Activated naive CD4-positive, alpha-beta T cell treated with anti-CD3 and anti-CD28 coated beads, Interleukin-2, amount 10 ng/mL, durations not matched to agents 7 days and 5 days (primary cell): ENCODE measurements around the gene VAMP3.

Experiments used
- CTCF ChIA-PET: fragments of 350-600 bp; sonication (Branson Sonifier 250); formaldehyde crosslinking; loops from one replicate; lab custom pipeline; 2021; ENCODE audit warnings: antibody characterized with exemption; lab: Charles Lee
- DNase-seq: peaks from one replicate; pipeline ENCODE4 v3.0.0-alpha.2; 2020
- H3K27ac Mint-ChIP-seq: one replicate; pipeline ENCODE4 v1.8.0; 2021; ENCODE audit warnings: mild to moderate bottlenecking, moderate library complexity, mixed read lengths
- H3K27me3 Mint-ChIP-seq: one replicate; pipeline ENCODE4 v1.8.0; 2021; ENCODE audit warnings: mild to moderate bottlenecking, mixed read lengths
- H3K36me3 Mint-ChIP-seq: one replicate; pipeline ENCODE4 v1.8.0; 2021; ENCODE audit warnings: mixed read lengths
- H3K4me1 Mint-ChIP-seq: one replicate; pipeline ENCODE4 v1.8.0; 2021; ENCODE audit warnings: mixed read lengths
- H3K4me3 Mint-ChIP-seq: one replicate; pipeline ENCODE4 v1.8.0; 2021; ENCODE audit warnings: mild to moderate bottlenecking, moderate library complexity, mixed read lengths
- H3K9me3 Mint-ChIP-seq: one replicate; pipeline ENCODE4 v1.8.0; 2021; ENCODE audit warnings: mixed read lengths

VAMP3 gene

GRCh38 chr1:7751174-7751573 lies 19.9 kb upstream of the VAMP3 start:
- peaks cover 13% of the 10 kb centered on the region for H3K27me3 Mint-ChIP-seq

GRCh38 chr1:7752512-7753417 lies 18.3 kb upstream of the VAMP3 start:
- Mint-ChIP-seq H3K4me3 (no peak overlapping the region), H3K27me3 (peaks cover 13% of the 10 kb centered on the region), H3K36me3 (no peaks in the 10 kb centered on the region), H3K9me3 (no peaks in the 10 kb centered on the region), H3K27ac (no peak overlapping the region), H3K4me1 (peaks cover 13% of the 10 kb centered on the region)
- CTCF ChIA-PET: interaction anchor here (0.6 to 7.5 kb wide), 24 partner anchors 9 to 167 kb away, joined by 3 to 297 read pairs (median 4); partner anchors contain the start of gene VAMP3
- peak; percentile 62 for DNase-seq

More at GRCh38 chr1:7751174-7751573, 19.9 kb upstream of the VAMP3 start:
- CTCF ChIA-PET: interaction anchor here (2.0 to 7.5 kb wide), 2 partner anchors 9 to 82 kb away, joined by 11 to 297 read pairs; no protein-coding TSS in a partner anchor
- Mint-ChIP-seq H3K9me3 (no peaks in the 10 kb centered on the region), H3K4me3 (no peak overlapping the region), H3K36me3 (no peaks in the 10 kb centered on the region), H3K4me1 (peaks cover 13% of the 10 kb centered on the region), H3K27ac (no peak overlapping the region)
- no peak for DNase-seq

- no peak overlapping the region for H3K27ac Mint-ChIP-seq
- peaks cover 10% of the 10 kb centered on the region for H3K27me3 Mint-ChIP-seq
- no peak overlapping the region for H3K4me3 Mint-ChIP-seq
- DNase-seq: no peak
- H3K36me3 Mint-ChIP-seq: no peaks in the 10 kb centered on the region
- CTCF ChIA-PET: interaction anchor here (0.7 to 7.5 kb wide), 14 partner anchors 8 to 187 kb away, joined by 3 to 297 read pairs (median 7); partner anchors contain the start of genes TNFRSF9 and VAMP3
- peaks cover 13% of the 10 kb centered on the region for H3K4me1 Mint-ChIP-seq
- H3K9me3 Mint-ChIP-seq: no peaks in the 10 kb centered on the region
These were observed 17.5 kb upstream of the VAMP3 start for GRCh38 chr1:7753641-7754040.

- H3K27ac Mint-ChIP-seq: no peak overlapping the region
- H3K9me3 Mint-ChIP-seq: no peaks in the 10 kb centered on the region
- no peak overlapping the region for H3K4me3 Mint-ChIP-seq
- no peak for DNase-seq
- H3K36me3 Mint-ChIP-seq: no peaks in the 10 kb centered on the region
- H3K4me1 Mint-ChIP-seq: peaks cover 13% of the 10 kb centered on the region
- H3K27me3 Mint-ChIP-seq: peaks cover 10% of the 10 kb centered on the region
- CTCF ChIA-PET: interaction anchor here (0.7 to 7.5 kb wide), 7 partner anchors 8 to 186 kb away, joined by 3 to 297 read pairs (median 15); partner anchors contain the start of genes TNFRSF9 and VAMP3
These were observed 16.9 kb upstream of the VAMP3 start for GRCh38 chr1:7754234-7754633.

- no peak for DNase-seq
- Mint-ChIP-seq H3K27me3 (peaks cover 5% of the 10 kb centered on the region), H3K27ac (no peak overlapping the region), H3K4me1 (peaks cover 13% of the 10 kb centered on the region), H3K9me3 (no peaks in the 10 kb centered on the region), H3K4me3 (no peak overlapping the region), H3K36me3 (no peaks in the 10 kb centered on the region)
- CTCF ChIA-PET: interaction anchor here (1.1 to 7.5 kb wide), 2 partner anchors 9 to 86 kb away, joined by 3 to 297 read pairs; no protein-coding TSS in a partner anchor
These were observed 15.6 kb upstream of the VAMP3 start for GRCh38 chr1:7755448-7755847.

- Mint-ChIP-seq H3K4me3 (no peak overlapping the region), H3K27me3 (peaks cover 13% of the 10 kb centered on the region), H3K9me3 (no peaks in the 10 kb centered on the region), H3K4me1 (no peaks in the 10 kb centered on the region), H3K27ac (no peak overlapping the region), H3K36me3 (no peaks in the 10 kb centered on the region)
- DNase-seq: no peak
- CTCF ChIA-PET: interaction anchor here (3.2 kb wide), 1 partner anchor 7 kb away, joined by 18 read pairs; no protein-coding TSS in a partner anchor
These were observed 10.9 kb upstream of the VAMP3 start for GRCh38 chr1:7760245-7760644.

GRCh38 chr1:7761103-7761502 lies 10.0 kb upstream of the VAMP3 start:
- CTCF ChIA-PET: interaction anchor here (3.2 kb wide), 1 partner anchor 8 kb away, joined by 18 read pairs; no protein-coding TSS in a partner anchor
- Mint-ChIP-seq H3K27me3 (peaks cover 17% of the 10 kb centered on the region), H3K36me3 (no peaks in the 10 kb centered on the region), H3K4me3 (no peak overlapping the region), H3K27ac (no peak overlapping the region), H3K4me1 (no peaks in the 10 kb centered on the region), H3K9me3 (no peaks in the 10 kb centered on the region)
- no peak for DNase-seq

- Mint-ChIP-seq H3K4me3 (no peak overlapping the region), H3K9me3 (no peaks in the 10 kb centered on the region), H3K36me3 (peaks cover 4% of the 10 kb centered on the region), H3K4me1 (peaks cover 10% of the 10 kb centered on the region), H3K27me3 (peaks cover 38% of the 10 kb centered on the region), H3K27ac (no peak overlapping the region)
- CTCF ChIA-PET: interaction anchor here (2.1 kb wide), 1 partner anchor 15 kb away, joined by 7 read pairs; no protein-coding TSS in a partner anchor
- DNase-seq: no peak
These were observed 3.9 kb upstream of the VAMP3 start for GRCh38 chr1:7767176-7767575.

- no peak overlapping the region for H3K27ac Mint-ChIP-seq
- DNase-seq: no peak
- H3K4me1 Mint-ChIP-seq: peaks cover 24% of the 10 kb centered on the region
- H3K36me3 Mint-ChIP-seq: peaks cover 14% of the 10 kb centered on the region
- CTCF ChIA-PET: interaction anchor here (0.7 to 2.3 kb wide), 4 partner anchors 16 to 246 kb away, joined by 3 to 15 read pairs (median 3); no protein-coding TSS in a partner anchor
- no peak overlapping the region for H3K4me3 Mint-ChIP-seq
- no peaks in the 10 kb centered on the region for H3K9me3 Mint-ChIP-seq
- H3K27me3 Mint-ChIP-seq: peaks cover 38% of the 10 kb centered on the region
These were observed 2.5 kb upstream of the VAMP3 start for GRCh38 chr1:7768583-7768982.

GRCh38 chr1:7769673-7770412 lies 1.3 kb upstream of the VAMP3 start:
- CTCF ChIA-PET: interaction anchor here (1.2 to 2.3 kb wide), 2 partner anchors 17 to 134 kb away, joined by 3 to 15 read pairs; no protein-coding TSS in a partner anchor
- peaks cover 38% of the 10 kb centered on the region for H3K27me3 Mint-ChIP-seq
- H3K9me3 Mint-ChIP-seq: no peaks in the 10 kb centered on the region
- peaks cover 29% of the 10 kb centered on the region for H3K4me1 Mint-ChIP-seq
- H3K36me3 Mint-ChIP-seq: peaks cover 21% of the 10 kb centered on the region
- no peak overlapping the region for H3K27ac Mint-ChIP-seq
- peak overlapping the region; percentile 8 for H3K4me3 Mint-ChIP-seq
- no peak for DNase-seq

- DNase-seq: no peak
- CTCF ChIA-PET: interaction anchor here (1.7 kb wide), 1 partner anchor 17 kb away, joined by 9 read pairs; no protein-coding TSS in a partner anchor
- peaks cover 29% of the 10 kb centered on the region for H3K4me1 Mint-ChIP-seq
- peak overlapping the region; percentile 80 for H3K4me3 Mint-ChIP-seq
- peaks cover 23% of the 10 kb centered on the region for H3K36me3 Mint-ChIP-seq
- H3K27me3 Mint-ChIP-seq: peaks cover 35% of the 10 kb centered on the region
- peak overlapping the region; percentile 63 for H3K27ac Mint-ChIP-seq
- no peaks in the 10 kb centered on the region for H3K9me3 Mint-ChIP-seq
These were observed 463 bp upstream of the VAMP3 start for GRCh38 chr1:7770669-7770996.

GRCh38 chr1:7771823-7772299 lies 765 bp downstream of the VAMP3 start:
- CTCF ChIA-PET: interaction anchor here (1.7 kb wide), 1 partner anchor 19 kb away, joined by 9 read pairs; no protein-coding TSS in a partner anchor
- peaks cover 29% of the 10 kb centered on the region for H3K4me1 Mint-ChIP-seq
- no peaks in the 10 kb centered on the region for H3K9me3 Mint-ChIP-seq
- peaks cover 31% of the 10 kb centered on the region for H3K27me3 Mint-ChIP-seq
- H3K27ac Mint-ChIP-seq: peak overlapping the region; percentile 82
- H3K36me3 Mint-ChIP-seq: peaks cover 29% of the 10 kb centered on the region
- DNase-seq: no peak
- peak overlapping the region; percentile 79 for H3K4me3 Mint-ChIP-seq

GRCh38 chr1:7777591-7777990 lies 6.5 kb downstream of the VAMP3 start:
- DNase-seq: no peak
- no peaks in the 10 kb centered on the region for H3K27me3 Mint-ChIP-seq
- H3K4me1 Mint-ChIP-seq: peaks cover 35% of the 10 kb centered on the region
- peaks cover 49% of the 10 kb centered on the region for H3K36me3 Mint-ChIP-seq
- H3K27ac Mint-ChIP-seq: no peak overlapping the region
- CTCF ChIA-PET: no interaction called here
- H3K9me3 Mint-ChIP-seq: no peaks in the 10 kb centered on the region
- no peak overlapping the region for H3K4me3 Mint-ChIP-seq
